HG03571 (cell line): Measurements from ENCODE around the gene LYZL2.
"Not testable (repeated sequence)": the region's sequence is repeated elsewhere in the genome, so short reads cannot be mapped to it uniquely, and the experiment has no call there.

Experiments
- ATAC-seq: cut with Tn5 transposase; IDR thresholded peaks from one replicate; pipeline ENCODE4 v1.9.1; 2021; ENCODE audit not compliant: unreplicated experiment

Gene LYZL2

GRCh38 chr10:30596013-30596412 is 33.5 kb downstream of the LYZL2 start:
- no peak for ATAC-seq

- ATAC-seq = no peak
These were observed 35.5 kb downstream of the LYZL2 start for GRCh38 chr10:30594077-30594476.

- not testable (repeated sequence) for ATAC-seq
These were observed 36.8 kb downstream of the LYZL2 start for GRCh38 chr10:30592770-30593169.

GRCh38 chr10:30591249-30591670 is 38.3 kb downstream of the LYZL2 start:
- ATAC-seq = no peak

- ATAC-seq = no peak
These were observed 40.1 kb downstream of the LYZL2 start for GRCh38 chr10:30589441-30589840.

- peak; percentile 84 for ATAC-seq
These were observed 42.0 kb downstream of the LYZL2 start for GRCh38 chr10:30587522-30588031.

- no peak for ATAC-seq
These were observed 42.7 kb downstream of the LYZL2 start for GRCh38 chr10:30586828-30587227.

GRCh38 chr10:30583778-30584415 is 45.7 kb downstream of the LYZL2 start:
- ATAC-seq = peak; percentile 39

GRCh38 chr10:30581779-30582380 is 47.7 kb downstream of the LYZL2 start:
- ATAC-seq = no peak

- ATAC-seq = no peak
These were observed 48.9 kb downstream of the LYZL2 start for GRCh38 chr10:30580676-30581075.

- ATAC-seq = no peak
These were observed 49.3 kb downstream of the LYZL2 start for GRCh38 chr10:30580241-30580640.

- no peak for ATAC-seq
These were observed 50.0 kb downstream of the LYZL2 start for GRCh38 chr10:30579574-30579973.

GRCh38 chr10:30577048-30577447 is 52.5 kb downstream of the LYZL2 start:
- ATAC-seq = no peak

- ATAC-seq = no peak
These were observed 52.9 kb downstream of the LYZL2 start for GRCh38 chr10:30576641-30577040.

- ATAC-seq = no peak
These were observed 55.1 kb downstream of the LYZL2 start for GRCh38 chr10:30574432-30574796.

GRCh38 chr10:30573721-30574431 is 55.7 kb downstream of the LYZL2 start:
- no peak for ATAC-seq

- ATAC-seq = no peak
These were observed 64.1 kb downstream of the LYZL2 start for GRCh38 chr10:30565449-30565848.

GRCh38 chr10:30562787-30563186 is 66.8 kb downstream of the LYZL2 start:
- ATAC-seq = no peak
